Ishikawa (cell line): ENCODE results near the gene NQO1.

Source experiments
- CEBPB ChIP-seq: IDR thresholded peaks from 2 replicates; pipeline ENCODE4 v1.6.1; 2012
- CREB1 ChIP-seq: IDR thresholded peaks from 2 replicates; pipeline ENCODE4 v1.6.1; 2012; ENCODE audit warnings: low read depth
- EGR1 ChIP-seq: IDR thresholded peaks from 2 replicates; pipeline ENCODE4 v1.6.1; 2012
- EP300 ChIP-seq: IDR thresholded peaks from 2 replicates; pipeline ENCODE4 v1.6.1; 2012; ENCODE audit warnings: borderline replicate concordance
- FOXM1 ChIP-seq: IDR thresholded peaks from 2 replicates; pipeline ENCODE4 v1.6.1; 2012; ENCODE audit warnings: low read depth, borderline replicate concordance
- NFIC ChIP-seq: IDR thresholded peaks from 2 replicates; pipeline ENCODE4 v1.6.1; 2012
- RAD21 ChIP-seq: IDR thresholded peaks from 2 replicates; pipeline ENCODE4 v1.6.1; 2012; ENCODE audit warnings: low read depth
- TAF1 ChIP-seq: IDR thresholded peaks from 2 replicates; pipeline ENCODE4 v1.6.1; 2012; ENCODE audit warnings: low read depth, mild to moderate bottlenecking
- TEAD4 ChIP-seq: IDR thresholded peaks from 2 replicates; pipeline ENCODE4 v1.6.1; 2012
- YY1 ChIP-seq: IDR thresholded peaks from 2 replicates; pipeline ENCODE4 v1.6.1; 2012; ENCODE audit warnings: low read depth
- ZBTB7A ChIP-seq: IDR thresholded peaks from 2 replicates; pipeline ENCODE4 v1.6.1; 2012; ENCODE audit warnings: low read depth
- TF ChIP-seq, protein P1 (sequence below): IDR thresholded peaks from 2 replicates; pipeline ENCODE4 v1.6.1; 2012; ENCODE audit warnings: low read depth, mild to moderate bottlenecking
- TF ChIP-seq, protein P2 (sequence below): IDR thresholded peaks from 2 replicates; pipeline ENCODE4 v1.6.1; 2012
- TF ChIP-seq, protein P3 (sequence below): IDR thresholded peaks from 2 replicates; pipeline ENCODE4 v1.6.1; 2012

DNA sequence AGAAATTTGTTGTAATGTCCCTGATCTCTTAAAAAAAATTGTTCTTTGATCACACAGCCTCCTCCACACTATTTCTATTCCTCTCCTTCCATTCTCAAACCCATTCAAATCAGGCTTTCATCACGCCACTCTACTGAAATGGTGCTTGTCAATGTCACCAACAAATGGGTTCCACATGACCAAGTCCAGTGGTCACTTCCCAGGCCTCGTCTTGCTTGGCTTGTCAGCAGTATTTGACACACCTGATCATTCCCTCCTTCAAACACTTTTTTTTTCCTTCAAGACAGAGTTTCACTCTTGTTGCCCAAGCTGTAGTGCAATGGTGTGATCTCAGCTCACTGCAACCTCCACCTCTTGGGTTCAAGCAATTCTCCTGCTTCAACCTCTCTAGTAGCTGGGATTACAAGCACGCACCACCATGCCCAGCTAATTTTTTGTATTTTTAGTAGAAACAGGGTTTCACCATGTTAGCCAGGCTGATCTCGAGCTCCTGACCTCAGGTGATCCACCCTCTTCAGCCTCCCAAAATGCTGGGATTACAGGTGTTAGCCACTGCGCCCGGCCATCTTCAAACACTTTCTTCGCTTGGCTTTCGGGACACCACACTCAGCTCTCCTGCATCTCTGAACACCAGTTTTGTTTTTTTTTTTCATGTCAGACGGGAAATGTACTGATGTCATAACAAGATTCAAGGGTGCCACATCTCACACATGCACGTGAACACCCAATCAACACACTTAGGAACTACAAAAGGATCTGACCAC lies 18.3 kb downstream of the NQO1 start:
- TF ChIP-seq FOXM1: no peak
- no peak for TF ChIP-seq ZBTB7A
- no peak for TF ChIP-seq YY1
- TF ChIP-seq, protein P1, sequence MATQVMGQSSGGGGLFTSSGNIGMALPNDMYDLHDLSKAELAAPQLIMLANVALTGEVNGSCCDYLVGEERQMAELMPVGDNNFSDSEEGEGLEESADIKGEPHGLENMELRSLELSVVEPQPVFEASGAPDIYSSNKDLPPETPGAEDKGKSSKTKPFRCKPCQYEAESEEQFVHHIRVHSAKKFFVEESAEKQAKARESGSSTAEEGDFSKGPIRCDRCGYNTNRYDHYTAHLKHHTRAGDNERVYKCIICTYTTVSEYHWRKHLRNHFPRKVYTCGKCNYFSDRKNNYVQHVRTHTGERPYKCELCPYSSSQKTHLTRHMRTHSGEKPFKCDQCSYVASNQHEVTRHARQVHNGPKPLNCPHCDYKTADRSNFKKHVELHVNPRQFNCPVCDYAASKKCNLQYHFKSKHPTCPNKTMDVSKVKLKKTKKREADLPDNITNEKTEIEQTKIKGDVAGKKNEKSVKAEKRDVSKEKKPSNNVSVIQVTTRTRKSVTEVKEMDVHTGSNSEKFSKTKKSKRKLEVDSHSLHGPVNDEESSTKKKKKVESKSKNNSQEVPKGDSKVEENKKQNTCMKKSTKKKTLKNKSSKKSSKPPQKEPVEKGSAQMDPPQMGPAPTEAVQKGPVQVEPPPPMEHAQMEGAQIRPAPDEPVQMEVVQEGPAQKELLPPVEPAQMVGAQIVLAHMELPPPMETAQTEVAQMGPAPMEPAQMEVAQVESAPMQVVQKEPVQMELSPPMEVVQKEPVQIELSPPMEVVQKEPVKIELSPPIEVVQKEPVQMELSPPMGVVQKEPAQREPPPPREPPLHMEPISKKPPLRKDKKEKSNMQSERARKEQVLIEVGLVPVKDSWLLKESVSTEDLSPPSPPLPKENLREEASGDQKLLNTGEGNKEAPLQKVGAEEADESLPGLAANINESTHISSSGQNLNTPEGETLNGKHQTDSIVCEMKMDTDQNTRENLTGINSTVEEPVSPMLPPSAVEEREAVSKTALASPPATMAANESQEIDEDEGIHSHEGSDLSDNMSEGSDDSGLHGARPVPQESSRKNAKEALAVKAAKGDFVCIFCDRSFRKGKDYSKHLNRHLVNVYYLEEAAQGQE: no peak
- no peak for TF ChIP-seq TEAD4
- no peak for TF ChIP-seq EP300
- TF ChIP-seq, protein P2, sequence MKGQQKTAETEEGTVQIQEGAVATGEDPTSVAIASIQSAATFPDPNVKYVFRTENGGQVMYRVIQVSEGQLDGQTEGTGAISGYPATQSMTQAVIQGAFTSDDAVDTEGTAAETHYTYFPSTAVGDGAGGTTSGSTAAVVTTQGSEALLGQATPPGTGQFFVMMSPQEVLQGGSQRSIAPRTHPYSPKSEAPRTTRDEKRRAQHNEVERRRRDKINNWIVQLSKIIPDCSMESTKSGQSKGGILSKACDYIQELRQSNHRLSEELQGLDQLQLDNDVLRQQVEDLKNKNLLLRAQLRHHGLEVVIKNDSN: no peak
- no peak for TF ChIP-seq RAD21
- TF ChIP-seq, protein P3, sequence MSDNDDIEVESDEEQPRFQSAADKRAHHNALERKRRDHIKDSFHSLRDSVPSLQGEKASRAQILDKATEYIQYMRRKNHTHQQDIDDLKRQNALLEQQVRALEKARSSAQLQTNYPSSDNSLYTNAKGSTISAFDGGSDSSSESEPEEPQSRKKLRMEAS: no peak
- TF ChIP-seq EGR1: no peak
- TF ChIP-seq NFIC: no peak
- no peak for TF ChIP-seq CEBPB
- no peak for TF ChIP-seq TAF1
- no peak for TF ChIP-seq CREB1
